G401 (cell line): ENCODE results near the gene CNGB1. TPM values are rescaled to one million over a fixed set of nuclear protein-coding genes. Genes with fewer than 3 reads are reported as not detected.
"Not testable (repeated sequence)": the region's sequence is repeated elsewhere in the genome, so short reads cannot be mapped to it uniquely, and the experiment has no call there.

ENCODE experiments used
- DNase-seq: peaks from one replicate; pipeline ENCODE4 v3.0.0-alpha.2; 2015; ENCODE audit warnings: low spot score
- in situ Hi-C: cut with HindIII; loops from 2 replicates; pipeline ENCODE4 v1.10.0; 2016; ENCODE audit warnings: low sequenced_read_pairs, mixed read lengths
- total RNA-seq: library from RNA; depleted of rRNA; stranded (reverse); fragments of >200 nt; shearing (Covaris generic); gene quantifications from 2 replicates; pipeline ENCODE4 v1.2.3, GENCODE V29; 2014

The CNGB1 gene
- total RNA-seq, 1 experiment from 2014 or later: not detected

GRCh38 chr16:57897996-57898395 is 72.9 kb downstream of the CNGB1 start:
- DNase-seq: no peak
- in situ Hi-C loops: no loop called here

- in situ Hi-C loops: no loop called here
- no peak for DNase-seq
These were observed 73.7 kb downstream of the CNGB1 start for GRCh38 chr16:57897053-57897784.

GRCh38 chr16:57895081-57895547 is 75.8 kb downstream of the CNGB1 start:
- in situ Hi-C loops: not testable (repeated sequence)

GRCh38 chr16:57894390-57895080 is 76.4 kb downstream of the CNGB1 start:
- no peak for DNase-seq
- in situ Hi-C loops: no loop called here

More at GRCh38 chr16:57895081-57895547, 75.8 kb downstream of the CNGB1 start:
- DNase-seq: not testable (repeated sequence)

- no peak for DNase-seq
- in situ Hi-C loops: no loop called here
These were observed 77.2 kb downstream of the CNGB1 start for GRCh38 chr16:57893559-57894389.

- no peak for DNase-seq
- in situ Hi-C loops: no loop called here
These were observed 77.7 kb downstream of the CNGB1 start for GRCh38 chr16:57893217-57893558.

- in situ Hi-C loops: no loop called here
- DNase-seq: no peak
These were observed 78.4 kb downstream of the CNGB1 start for GRCh38 chr16:57892447-57893096.

- no peak for DNase-seq
- in situ Hi-C loops: no loop called here
These were observed 78.9 kb downstream of the CNGB1 start for GRCh38 chr16:57892041-57892440.

GRCh38 chr16:57890752-57891111 is 80.2 kb downstream of the CNGB1 start:
- in situ Hi-C loops: no loop called here
- DNase-seq: no peak

GRCh38 chr16:57889960-57890751 is 80.8 kb downstream of the CNGB1 start:
- no peak for DNase-seq
- in situ Hi-C loops: no loop called here

GRCh38 chr16:57889522-57889921 is 81.4 kb downstream of the CNGB1 start:
- DNase-seq: no peak
- in situ Hi-C loops: no loop called here

GRCh38 chr16:57889111-57889510 is 81.8 kb downstream of the CNGB1 start:
- in situ Hi-C loops: no loop called here
- DNase-seq: no peak

- in situ Hi-C loops: no loop called here
- no peak for DNase-seq
These were observed 82.8 kb downstream of the CNGB1 start for GRCh38 chr16:57888128-57888527.

- in situ Hi-C loops: no loop called here
These were observed 83.2 kb downstream of the CNGB1 start for GRCh38 chr16:57887711-57888110.

GRCh38 chr16:57886427-57886826 is 84.5 kb downstream of the CNGB1 start:
- no peak for DNase-seq
- in situ Hi-C loops: no loop called here

More at GRCh38 chr16:57887711-57888110, 83.2 kb downstream of the CNGB1 start:
- no peak for DNase-seq

- no peak for DNase-seq
- in situ Hi-C loops: loop anchor here (5.0 kb wide), 1 partner anchor 103 kb away; no protein-coding TSS in a partner anchor
These were observed 86.2 kb downstream of the CNGB1 start for GRCh38 chr16:57884655-57885133.

- DNase-seq: no peak
- in situ Hi-C loops: loop anchor here (5.0 kb wide), 1 partner anchor 103 kb away; no protein-coding TSS in a partner anchor
These were observed 86.8 kb downstream of the CNGB1 start for GRCh38 chr16:57883953-57884654.

- in situ Hi-C loops: loop anchor here (5.0 kb wide), 1 partner anchor 104 kb away; no protein-coding TSS in a partner anchor
- DNase-seq: no peak
These were observed 87.4 kb downstream of the CNGB1 start for GRCh38 chr16:57883480-57883879.
